GM12874 (cell line): ENCODE data around the gene DOP1A.

Experiments
- TF ChIP-seq, protein P1 (sequence below): IDR thresholded peaks from 2 replicates; pipeline ENCODE4 v1.5.1; 2011; ENCODE audit warnings: low read depth, mild to moderate bottlenecking, control low read depth, low read length, moderate library complexity; ENCODE audit not compliant: insufficient read depth

DOP1A gene

DNA sequence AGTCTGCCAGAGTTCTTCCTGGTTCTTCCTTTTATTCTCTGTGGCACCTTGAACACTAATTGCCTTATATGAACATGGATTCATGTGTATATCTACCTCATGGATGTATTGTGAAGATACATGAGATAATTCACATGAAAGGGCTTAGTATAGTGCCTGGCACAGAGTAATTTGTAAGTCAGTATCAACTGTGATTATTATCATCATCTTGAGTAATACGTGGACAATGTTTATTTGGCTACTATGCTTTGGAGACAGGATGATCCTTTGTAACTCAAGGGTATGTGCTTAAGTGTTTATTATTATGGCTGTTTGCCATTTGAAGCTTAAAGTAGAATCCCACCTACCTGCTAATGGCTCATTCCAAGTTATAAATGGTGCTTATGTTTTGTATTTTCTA is 16.0 kb downstream of the DOP1A start:
- TF ChIP-seq, protein P1, sequence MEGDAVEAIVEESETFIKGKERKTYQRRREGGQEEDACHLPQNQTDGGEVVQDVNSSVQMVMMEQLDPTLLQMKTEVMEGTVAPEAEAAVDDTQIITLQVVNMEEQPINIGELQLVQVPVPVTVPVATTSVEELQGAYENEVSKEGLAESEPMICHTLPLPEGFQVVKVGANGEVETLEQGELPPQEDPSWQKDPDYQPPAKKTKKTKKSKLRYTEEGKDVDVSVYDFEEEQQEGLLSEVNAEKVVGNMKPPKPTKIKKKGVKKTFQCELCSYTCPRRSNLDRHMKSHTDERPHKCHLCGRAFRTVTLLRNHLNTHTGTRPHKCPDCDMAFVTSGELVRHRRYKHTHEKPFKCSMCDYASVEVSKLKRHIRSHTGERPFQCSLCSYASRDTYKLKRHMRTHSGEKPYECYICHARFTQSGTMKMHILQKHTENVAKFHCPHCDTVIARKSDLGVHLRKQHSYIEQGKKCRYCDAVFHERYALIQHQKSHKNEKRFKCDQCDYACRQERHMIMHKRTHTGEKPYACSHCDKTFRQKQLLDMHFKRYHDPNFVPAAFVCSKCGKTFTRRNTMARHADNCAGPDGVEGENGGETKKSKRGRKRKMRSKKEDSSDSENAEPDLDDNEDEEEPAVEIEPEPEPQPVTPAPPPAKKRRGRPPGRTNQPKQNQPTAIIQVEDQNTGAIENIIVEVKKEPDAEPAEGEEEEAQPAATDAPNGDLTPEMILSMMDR, result no peak

DNA sequence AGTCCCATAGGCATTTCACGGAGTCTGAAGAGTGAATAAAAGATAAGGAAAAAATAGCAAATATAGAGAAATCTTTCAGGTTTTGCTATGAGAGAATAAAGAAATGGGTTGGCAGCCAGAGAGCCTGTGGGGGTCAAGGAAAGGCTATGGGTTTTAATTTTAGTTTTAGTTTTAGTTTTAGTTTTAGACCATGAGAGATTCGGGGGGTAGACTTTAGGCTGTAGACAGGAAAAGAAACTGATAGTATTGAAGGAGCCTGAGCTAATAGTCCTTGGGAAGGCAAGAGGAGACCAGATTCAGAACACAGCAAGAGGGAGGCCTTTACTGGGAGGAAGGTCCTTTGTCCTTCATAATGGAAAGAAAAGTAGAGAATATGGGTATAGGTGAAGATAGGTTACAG is 19.3 kb downstream of the DOP1A start:
- TF ChIP-seq, protein P1, result no peak

DNA sequence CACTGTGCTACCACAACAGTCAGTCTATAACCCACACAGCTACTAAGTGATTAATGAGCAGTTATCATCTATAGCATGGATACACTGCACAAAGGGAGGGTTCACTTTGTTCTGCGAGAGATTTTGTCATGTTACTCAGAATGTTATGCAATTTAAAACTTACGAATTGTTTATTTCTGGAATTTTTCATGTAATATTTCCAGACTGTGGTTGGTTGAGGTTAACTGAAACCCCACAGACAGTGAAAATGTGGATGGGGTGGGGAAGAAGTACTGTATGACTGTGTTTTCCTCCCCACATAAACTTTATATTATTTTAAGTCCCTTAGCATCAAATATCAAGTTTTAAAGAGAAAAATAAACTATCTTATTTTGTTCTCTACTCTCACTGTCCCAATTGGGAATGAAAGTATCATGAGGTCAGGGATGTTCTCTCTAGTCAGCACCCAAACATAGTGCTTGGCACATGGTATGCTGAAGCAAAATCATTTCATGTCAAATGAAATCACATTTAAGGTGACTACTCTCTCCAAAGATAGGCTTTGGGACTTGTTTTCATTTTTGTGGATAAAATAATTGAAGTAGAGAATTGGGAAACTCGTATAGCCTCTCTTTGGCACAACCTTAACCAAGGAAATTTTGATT is 25.4 kb downstream of the DOP1A start:
- TF ChIP-seq, protein P1, result no peak

DNA sequence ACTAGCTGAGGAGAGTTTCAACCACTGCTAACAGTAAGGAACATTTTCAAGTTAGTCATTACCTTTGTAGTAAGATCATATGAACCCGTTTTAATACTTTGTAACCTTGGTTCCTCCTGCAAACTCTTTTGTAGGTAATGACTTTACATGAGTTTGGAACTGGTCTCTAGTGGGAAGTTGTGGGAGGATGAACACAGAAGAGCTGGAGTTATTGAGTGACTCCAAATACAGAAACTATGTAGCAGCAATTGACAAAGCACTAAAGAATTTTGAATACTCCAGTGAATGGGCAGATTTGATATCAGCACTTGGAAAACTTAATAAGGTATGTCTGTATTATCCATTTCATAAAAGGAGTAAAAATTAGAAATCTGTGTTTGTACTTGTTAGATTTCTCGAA is 29.3 kb downstream of the DOP1A start:
- TF ChIP-seq, protein P1, result no peak

DNA sequence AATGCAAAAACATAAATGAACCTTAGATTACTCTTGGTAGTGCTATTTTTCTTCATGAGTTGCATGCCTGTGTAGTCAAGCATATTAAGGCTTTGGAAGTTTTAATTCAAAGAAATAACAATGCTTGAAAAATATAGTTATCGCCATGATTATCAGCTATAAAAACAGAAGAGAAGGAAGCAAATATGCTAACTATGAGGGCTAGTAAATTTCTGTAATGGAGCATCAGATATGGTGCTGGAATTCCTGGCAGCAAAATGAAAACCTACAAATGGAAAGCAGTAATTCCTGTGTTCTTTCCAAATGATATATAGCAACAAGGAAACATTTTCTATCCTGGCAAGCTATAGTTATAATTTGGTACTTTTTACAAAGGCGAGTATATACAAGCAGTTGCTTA is 29.7 kb downstream of the DOP1A start:
- TF ChIP-seq, protein P1, result no peak

DNA sequence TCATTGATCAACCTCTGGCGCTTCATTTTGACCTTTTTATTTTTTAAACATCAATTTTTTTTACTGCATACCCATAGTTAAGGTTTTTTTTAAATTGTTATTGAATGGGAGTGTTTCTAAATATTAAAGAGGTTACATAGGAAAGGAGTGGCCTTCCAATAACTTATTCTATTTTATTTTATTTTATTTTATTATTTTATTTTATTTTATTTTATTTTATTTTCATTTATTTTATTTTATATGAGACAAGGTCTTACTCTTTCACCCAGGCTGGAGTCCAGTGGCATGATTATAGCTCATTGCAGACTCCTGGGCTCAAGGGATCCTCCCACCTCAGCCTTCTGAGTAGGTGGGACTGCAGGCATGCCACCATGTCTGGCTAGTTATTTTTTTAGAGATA is 30.2 kb downstream of the DOP1A start:
- TF ChIP-seq, protein P1, result no peak

DNA sequence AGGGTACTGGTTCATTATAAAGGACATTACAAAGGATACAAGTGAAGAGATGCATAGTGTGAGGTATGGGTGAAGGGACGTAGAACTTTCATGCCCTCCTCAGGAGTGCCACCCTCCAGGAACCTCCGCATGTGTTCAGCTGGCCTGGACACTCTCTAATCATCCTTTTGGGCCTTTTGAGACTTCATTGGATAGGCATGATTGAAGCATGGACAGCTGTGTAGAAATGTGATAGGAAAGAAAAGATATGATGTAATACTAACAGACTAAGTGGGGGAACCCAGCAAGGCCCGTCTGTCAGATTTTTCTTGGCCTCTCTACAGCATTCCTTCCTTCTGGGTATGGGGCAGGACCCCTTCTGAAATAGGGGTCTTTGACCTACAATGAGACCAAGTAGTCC is 31.1 kb downstream of the DOP1A start:
- TF ChIP-seq, protein P1, result no peak
